ENCODE results near the gene FAM171A1.
A peak's percentile ranks its signal among the peaks of the same experiment; 100 is the strongest.

FAM171A1 gene

DNA sequence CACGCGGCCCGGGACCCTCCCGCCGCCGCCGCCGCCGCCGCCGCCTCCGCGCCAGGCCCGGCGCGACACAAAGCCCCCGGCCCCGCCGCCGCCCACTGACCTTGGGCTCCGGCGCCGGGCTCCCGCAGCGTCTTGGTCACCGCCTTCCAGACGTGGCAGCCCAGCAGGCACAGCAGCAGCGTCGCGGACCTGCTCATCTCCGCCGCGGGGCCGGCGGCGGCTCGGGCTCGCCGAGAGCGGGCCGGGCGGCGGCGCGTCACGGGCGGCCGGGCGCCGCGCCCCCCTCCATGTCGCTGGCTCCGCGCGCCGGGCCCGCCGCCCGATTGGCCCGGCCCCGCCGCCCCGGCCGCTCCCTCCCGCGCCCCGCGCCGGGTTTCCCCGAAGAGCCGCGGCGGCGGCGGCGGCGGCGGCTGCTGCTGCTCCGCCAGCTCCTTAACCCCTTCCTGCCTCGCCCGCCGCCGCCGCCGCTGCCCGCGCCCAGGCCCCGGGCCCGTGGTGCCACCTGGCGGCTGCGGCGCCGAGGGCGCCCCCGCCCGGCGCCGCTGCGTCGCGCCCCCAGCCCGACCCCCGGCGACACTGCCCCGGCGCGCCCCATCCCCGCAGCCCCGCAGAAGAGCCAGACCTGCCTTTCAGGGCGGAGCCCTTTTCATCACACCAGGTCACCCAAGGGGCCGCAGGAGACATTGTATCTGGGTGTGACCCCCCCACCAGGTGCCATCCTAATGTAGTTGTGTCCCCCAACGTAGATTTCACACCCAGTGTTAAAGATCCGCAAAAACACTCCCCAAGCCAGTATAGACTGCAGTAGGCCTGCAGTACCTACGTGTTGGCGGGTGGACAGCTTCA is at the start of gene FAM171A1:
Gene FAM171A1 (minus strand): TSS at position 434 of the 846 bp plus-strand sequence. CDS start 237 bp downstream, at position 197.
- H3K9ac ChIP-seq (ENCODE audit: low read depth, low read length, poor library complexity, severe bottlenecking): no peak within 1 kb of the TSS
- no peaks in the 10 kb centered on the region for H3K79me2 ChIP-seq (ENCODE audit: insufficient read depth, low read length)
- peaks cover 4% of the 10 kb centered on the region for H3K4me1 ChIP-seq (ENCODE audit: insufficient read depth, low read length, poor library complexity, severe bottlenecking)
- H3F3A ChIP-seq (ENCODE audit: low read depth): 0 out of 2 replicates have a peak, but pooled peaks cover 2% of the 10 kb centered on the region
- no peaks in the 10 kb centered on the region for H3K9me2 ChIP-seq (replicated peaks; ENCODE audit: low read depth, low read length)
- no peaks in the 10 kb centered on the region for H3K27me3 ChIP-seq (ENCODE audit: insufficient read depth, low read length, poor library complexity, severe bottlenecking)
- H3K9me3 ChIP-seq (ENCODE audit: insufficient read depth, low read depth, low read length): no peaks in the 10 kb centered on the region
- no peaks in the 10 kb centered on the region for H4K20me1 ChIP-seq (ENCODE audit: insufficient read depth, low read length, poor library complexity, severe bottlenecking)
- peak within 1 kb of the TSS; percentile 69 for H3K4me3 ChIP-seq (ENCODE audit: low read length, poor library complexity, severe bottlenecking)
- no peaks in the 10 kb centered on the region for H3K36me3 ChIP-seq (ENCODE audit: insufficient read depth, low read length)
- TF ChIP-seq EZH2phosphoT487 (IDR thresholded peaks at IDR 0.05; ENCODE audit: borderline replicate concordance): no peak
- peak; percentile 27; the same call in 1 of the 2 replicates for TF ChIP-seq CTCF (conservative IDR thresholded peaks at IDR 0.05; ENCODE audit: low read length)
- H3K4me2 ChIP-seq (ENCODE audit: low read depth, low read length, poor library complexity, severe bottlenecking): peak within 1 kb of the TSS; percentile 59
- H2AFZ ChIP-seq (ENCODE audit: low read length): peak within 1 kb of the TSS; percentile 74; the same call in 1 of the 2 replicates

GRCh38 chr10:15420858-15421257 is 49.8 kb upstream of the FAM171A1 start:
- no peaks in the 10 kb centered on the region for H3K27me3 ChIP-seq (ENCODE audit: insufficient read depth, low read length, poor library complexity, severe bottlenecking)
- no peak overlapping the region for H2AFZ ChIP-seq (ENCODE audit: low read length)
- H3K9me2 ChIP-seq (replicated peaks; ENCODE audit: low read depth, low read length): no peaks in the 10 kb centered on the region
- no peak overlapping the region for H3K4me2 ChIP-seq (ENCODE audit: low read depth, low read length, poor library complexity, severe bottlenecking)
- no peak for TF ChIP-seq CTCF (conservative IDR thresholded peaks at IDR 0.05; ENCODE audit: low read length)
- TF ChIP-seq EZH2phosphoT487 (IDR thresholded peaks at IDR 0.05; ENCODE audit: borderline replicate concordance): no peak
- no peak overlapping the region for H3K4me3 ChIP-seq (ENCODE audit: low read length, poor library complexity, severe bottlenecking)
- H3F3A ChIP-seq (ENCODE audit: low read depth): no peaks in the 10 kb centered on the region
- no peaks in the 10 kb centered on the region for H4K20me1 ChIP-seq (ENCODE audit: insufficient read depth, low read length, poor library complexity, severe bottlenecking)
- H3K79me2 ChIP-seq (ENCODE audit: insufficient read depth, low read length): no peaks in the 10 kb centered on the region
- no peaks in the 10 kb centered on the region for H3K4me1 ChIP-seq (ENCODE audit: insufficient read depth, low read length, poor library complexity, severe bottlenecking)
- H3K36me3 ChIP-seq (ENCODE audit: insufficient read depth, low read length): no peaks in the 10 kb centered on the region
- H3K9me3 ChIP-seq (ENCODE audit: insufficient read depth, low read depth, low read length): no peaks in the 10 kb centered on the region
- no peak overlapping the region for H3K9ac ChIP-seq (ENCODE audit: low read depth, low read length, poor library complexity, severe bottlenecking)

- H3K9me3 ChIP-seq (ENCODE audit: insufficient read depth, low read depth, low read length): no peaks in the 10 kb centered on the region
- no peak overlapping the region for H2AFZ ChIP-seq (ENCODE audit: low read length)
- H3K36me3 ChIP-seq (ENCODE audit: insufficient read depth, low read length): no peaks in the 10 kb centered on the region
- no peak overlapping the region for H3K4me3 ChIP-seq (ENCODE audit: low read length, poor library complexity, severe bottlenecking)
- no peak overlapping the region for H3K9ac ChIP-seq (ENCODE audit: low read depth, low read length, poor library complexity, severe bottlenecking)
- no peaks in the 10 kb centered on the region for H3F3A ChIP-seq (ENCODE audit: low read depth)
- H3K4me1 ChIP-seq (ENCODE audit: insufficient read depth, low read length, poor library complexity, severe bottlenecking): no peaks in the 10 kb centered on the region
- H4K20me1 ChIP-seq (ENCODE audit: insufficient read depth, low read length, poor library complexity, severe bottlenecking): no peaks in the 10 kb centered on the region
- H3K9me2 ChIP-seq (replicated peaks; ENCODE audit: low read depth, low read length): no peaks in the 10 kb centered on the region
- no peaks in the 10 kb centered on the region for H3K27me3 ChIP-seq (ENCODE audit: insufficient read depth, low read length, poor library complexity, severe bottlenecking)
- TF ChIP-seq CTCF (conservative IDR thresholded peaks at IDR 0.05; ENCODE audit: low read length): peak; percentile 84
- TF ChIP-seq EZH2phosphoT487 (IDR thresholded peaks at IDR 0.05; ENCODE audit: borderline replicate concordance): no peak
- H3K79me2 ChIP-seq (ENCODE audit: insufficient read depth, low read length): no peaks in the 10 kb centered on the region
- H3K4me2 ChIP-seq (ENCODE audit: low read depth, low read length, poor library complexity, severe bottlenecking): no peak overlapping the region
Measured at GRCh38 chr10:15419279-15419874, 48.3 kb upstream of the FAM171A1 start.
